Endothelial cell of hepatic sinusoid (primary cell): ENCODE data around the gene PKNOX1.
"Not testable (repeated sequence)": the region's sequence is repeated elsewhere in the genome, so short reads cannot be mapped to it uniquely, and the experiment has no call there.

ENCODE experiments used
- in situ Hi-C: cut with HindIII; loops from 2 replicates; pipeline ENCODE4 v1.10.0; 2017; ENCODE audit warnings: low sequenced_read_pairs

The PKNOX1 gene

GRCh38 chr21:42983103-42983502, 8.7 kb downstream of the PKNOX1 start:
- in situ Hi-C loops = no loop called here

- in situ Hi-C loops = no loop called here
These were observed 9.5 kb downstream of the PKNOX1 start for GRCh38 chr21:42983869-42984268.

- in situ Hi-C loops = no loop called here
These were observed 11.9 kb downstream of the PKNOX1 start for GRCh38 chr21:42986125-42986783.

- in situ Hi-C loops = no loop called here
These were observed 14.0 kb downstream of the PKNOX1 start for GRCh38 chr21:42988236-42988965.

- in situ Hi-C loops = not testable (repeated sequence)
These were observed 15.0 kb downstream of the PKNOX1 start for GRCh38 chr21:42989370-42989769.

- in situ Hi-C loops = no loop called here
These were observed 15.7 kb downstream of the PKNOX1 start for GRCh38 chr21:42989816-42990650.

- in situ Hi-C loops = no loop called here
These were observed 17.8 kb downstream of the PKNOX1 start for GRCh38 chr21:42991992-42992740.

GRCh38 chr21:42993051-42993712, 18.8 kb downstream of the PKNOX1 start:
- in situ Hi-C loops = no loop called here

GRCh38 chr21:42997053-42997452, 22.7 kb downstream of the PKNOX1 start:
- in situ Hi-C loops = no loop called here

- in situ Hi-C loops = not testable (repeated sequence)
These were observed 23.6 kb downstream of the PKNOX1 start for GRCh38 chr21:42997983-42998382.

- in situ Hi-C loops = not testable (repeated sequence)
These were observed 24.8 kb downstream of the PKNOX1 start for GRCh38 chr21:42999152-42999551.

- in situ Hi-C loops = not testable (repeated sequence)
These were observed 25.7 kb downstream of the PKNOX1 start for GRCh38 chr21:43000041-43000440.

- in situ Hi-C loops = no loop called here
These were observed 27.0 kb downstream of the PKNOX1 start for GRCh38 chr21:43001316-43001715.

- in situ Hi-C loops = no loop called here
These were observed 30.6 kb downstream of the PKNOX1 start for GRCh38 chr21:43004926-43005325.

- in situ Hi-C loops = no loop called here
These were observed 31.3 kb downstream of the PKNOX1 start for GRCh38 chr21:43005635-43006034.

- in situ Hi-C loops = not testable (repeated sequence)
These were observed 31.9 kb downstream of the PKNOX1 start for GRCh38 chr21:43006051-43006873.

- in situ Hi-C loops = no loop called here
These were observed 32.5 kb downstream of the PKNOX1 start for GRCh38 chr21:43006874-43007208.

GRCh38 chr21:43012596-43012995, 38.2 kb downstream of the PKNOX1 start:
- in situ Hi-C loops = no loop called here

GRCh38 chr21:43015906-43016540, 41.7 kb downstream of the PKNOX1 start:
- in situ Hi-C loops = loop anchor here (5.0 kb wide), 2 partner anchors 59 to 89 kb away; partner anchors contain the start of gene ERVH48-1
